ENCODE measurements around the gene ZBTB16. TPM values are rescaled to one million over a fixed set of nuclear protein-coding genes. Genes with fewer than 3 reads are reported as not detected.

Gene ZBTB16
- polyA plus RNA-seq, 1 donor (not counting 4 experiments of a cell fraction or from before 2014, with no cell fraction given) = 0.18 TPM

- H3K27me3 ChIP-seq (ENCODE audit: control insufficient read depth, extremely low read depth, insufficient read depth, low read length) = peaks cover 32% of the 10 kb centered on the region
- FAIRE-seq (no peak), DNase-seq (ENCODE audit: low read depth, low spot score) (no peak)
- H3K79me2 ChIP-seq (ENCODE audit: control insufficient read depth, insufficient read depth, low read length) = no peaks in the 10 kb centered on the region
- dilution Hi-C loops (cut with MboI; ENCODE audit: extremely low pct_ligation_motif_present, low sequenced_read_pairs) = no loop called here
- H3K9me1 ChIP-seq (ENCODE audit: control insufficient read depth, extremely low read depth, insufficient read depth, low read length) = no peaks in the 10 kb centered on the region
- H2AFZ ChIP-seq (ENCODE audit: control insufficient read depth, low read length) = no peak overlapping the region
- no peaks in the 10 kb centered on the region for H4K20me1 ChIP-seq (ENCODE audit: control insufficient read depth, extremely low read depth, insufficient read depth, low read length)
- no peak overlapping the region for H3K4me3 ChIP-seq (ENCODE audit: control insufficient read depth in 2 of 3, extremely low read depth in 1 of 3, insufficient read depth in 2 of 3, low read depth in 1 of 3, low read length in 3 of 3)
- H3K4me2 ChIP-seq (ENCODE audit: control insufficient read depth, extremely low read depth, insufficient read depth, low read depth, low read length) = no peak overlapping the region
- H3K4me1 ChIP-seq (ENCODE audit: control insufficient read depth, extremely low read depth, insufficient read depth, low read length) = no peaks in the 10 kb centered on the region
- no peak overlapping the region for H3K27ac ChIP-seq (ENCODE audit: control insufficient read depth, insufficient read depth, low read length)
- no peak for TF ChIP-seq EZH2 (IDR thresholded peaks at IDR 0.05; ENCODE audit: low read length)
- TF ChIP-seq CTCF (optimal IDR thresholded peaks at IDR 0.05 in 1 of 3, IDR thresholded peaks at IDR 0.05 in 1 of 3, conservative IDR thresholded peaks at IDR 0.05 in 1 of 3; ENCODE audit: extremely low read depth in 1 of 3, insufficient read depth in 2 of 3, low read length in 3 of 3) = no peak
- no peaks in the 10 kb centered on the region for H3K9me3 ChIP-seq (ENCODE audit: control insufficient read depth, low read depth, low read length)
- no peak overlapping the region for H3K9ac ChIP-seq (ENCODE audit: control insufficient read depth, extremely low read depth, insufficient read depth, low read length)
- H3K36me3 ChIP-seq (ENCODE audit: control insufficient read depth in 2 of 2, extremely low read depth in 1 of 2, insufficient read depth in 2 of 2, low read length in 2 of 2) = no peaks in the 10 kb centered on the region
Measured at GRCh38 chr11:114136686-114137640, 77.5 kb downstream of the ZBTB16 start.

DNA sequence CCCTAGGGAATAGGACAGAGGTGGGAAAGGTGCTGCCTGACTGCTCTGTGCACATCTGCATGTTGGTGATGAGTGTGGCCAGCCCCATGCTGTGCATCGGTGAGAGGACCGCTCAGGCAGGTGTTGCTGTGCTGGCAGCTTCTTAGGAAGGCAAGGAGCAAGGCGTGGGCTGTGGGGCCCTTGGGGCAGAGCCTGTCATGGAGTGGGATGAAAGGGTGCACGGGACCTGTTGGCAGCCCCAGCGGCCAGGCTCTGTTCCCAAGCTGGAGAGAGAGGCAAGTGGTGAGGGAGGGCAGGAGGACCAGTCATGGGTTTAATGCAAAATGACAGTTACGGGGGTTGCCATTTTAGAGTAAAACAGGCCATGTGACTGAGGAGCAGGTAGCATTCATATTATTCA, 78.3 kb downstream of the ZBTB16 start:
- Histone ChIP-seq H4K20me1 (ENCODE audit: control insufficient read depth, extremely low read depth, insufficient read depth, low read length) (no peaks in the 10 kb centered on the region), H3K27ac (ENCODE audit: control insufficient read depth, insufficient read depth, low read length) (no peak overlapping the region), H3K9ac (ENCODE audit: control insufficient read depth, extremely low read depth, insufficient read depth, low read length) (no peak overlapping the region), H3K4me1 (ENCODE audit: control insufficient read depth, extremely low read depth, insufficient read depth, low read length) (no peaks in the 10 kb centered on the region), H2AFZ (ENCODE audit: control insufficient read depth, low read length) (no peak overlapping the region), H3K4me2 (ENCODE audit: control insufficient read depth, extremely low read depth, insufficient read depth, low read depth, low read length) (no peak overlapping the region), H3K9me3 (ENCODE audit: control insufficient read depth, low read depth, low read length) (no peaks in the 10 kb centered on the region), H3K4me3 (ENCODE audit: control insufficient read depth in 2 of 3, extremely low read depth in 1 of 3, insufficient read depth in 2 of 3, low read depth in 1 of 3, low read length in 3 of 3) (no peak overlapping the region), H3K9me1 (ENCODE audit: control insufficient read depth, extremely low read depth, insufficient read depth, low read length) (no peaks in the 10 kb centered on the region), H3K36me3 (ENCODE audit: control insufficient read depth in 2 of 2, extremely low read depth in 1 of 2, insufficient read depth in 2 of 2, low read length in 2 of 2) (no peaks in the 10 kb centered on the region), H3K79me2 (ENCODE audit: control insufficient read depth, insufficient read depth, low read length) (no peaks in the 10 kb centered on the region), H3K27me3 (ENCODE audit: control insufficient read depth, extremely low read depth, insufficient read depth, low read length) (peaks cover 32% of the 10 kb centered on the region)
- DNase-seq (ENCODE audit: low read depth, low spot score) = no peak
- TF ChIP-seq CTCF (optimal IDR thresholded peaks at IDR 0.05 in 1 of 3, IDR thresholded peaks at IDR 0.05 in 1 of 3, conservative IDR thresholded peaks at IDR 0.05 in 1 of 3; ENCODE audit: extremely low read depth in 1 of 3, insufficient read depth in 2 of 3, low read length in 3 of 3) (no peak), EZH2 (IDR thresholded peaks at IDR 0.05; ENCODE audit: low read length) (no peak)
- dilution Hi-C loops (cut with MboI; ENCODE audit: extremely low pct_ligation_motif_present, low sequenced_read_pairs) = no loop called here
- no peak for FAIRE-seq
